Activated CD4-positive, alpha-beta T cell treated with anti-CD3 and anti-CD28 coated beads for 1 hour (primary cell): Measurements from ENCODE around the gene TUBGCP6.

ENCODE experiments used
- DNase-seq: peaks from one replicate; pipeline ENCODE4 v3.0.0-alpha.2; 2020

Gene TUBGCP6

DNA sequence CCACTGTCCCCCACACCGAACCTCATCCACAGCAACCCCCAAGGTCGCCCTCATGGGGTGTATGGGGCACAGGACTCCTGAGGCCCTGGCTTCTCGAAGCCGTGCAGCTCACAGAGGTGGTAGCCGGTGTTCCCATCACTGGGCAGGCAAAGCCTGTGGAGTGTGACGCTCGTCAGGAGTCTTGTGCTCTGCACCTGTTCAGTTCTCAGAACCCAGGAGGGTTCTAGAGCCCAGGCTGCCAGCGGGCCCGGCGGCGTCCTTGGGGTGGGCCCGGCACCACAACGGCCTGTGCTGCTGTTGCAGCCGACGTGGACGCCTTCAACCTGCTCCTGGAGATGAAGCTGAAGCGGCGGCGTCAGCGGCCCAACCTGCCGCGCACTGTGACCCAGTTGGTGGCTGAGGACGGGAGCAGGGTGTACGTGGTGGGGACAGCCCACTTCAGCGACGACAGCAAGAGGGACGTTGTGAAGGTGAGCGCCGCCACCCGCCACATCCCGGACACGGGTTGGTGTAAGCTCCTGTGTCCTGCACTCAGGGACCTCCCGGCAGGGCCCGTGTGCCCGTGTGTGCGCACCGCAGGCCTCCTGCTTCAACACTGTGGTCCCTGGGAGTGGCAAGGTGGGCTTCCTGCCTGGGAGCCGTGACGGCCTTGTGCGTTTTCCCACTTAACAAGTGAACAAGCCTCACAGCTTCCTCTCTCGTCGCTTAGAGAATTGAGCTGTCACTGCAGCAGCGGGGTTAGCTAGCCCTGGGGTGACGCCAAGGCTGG lies 50.6 kb downstream of the TUBGCP6 start:
- no peak for DNase-seq

DNA sequence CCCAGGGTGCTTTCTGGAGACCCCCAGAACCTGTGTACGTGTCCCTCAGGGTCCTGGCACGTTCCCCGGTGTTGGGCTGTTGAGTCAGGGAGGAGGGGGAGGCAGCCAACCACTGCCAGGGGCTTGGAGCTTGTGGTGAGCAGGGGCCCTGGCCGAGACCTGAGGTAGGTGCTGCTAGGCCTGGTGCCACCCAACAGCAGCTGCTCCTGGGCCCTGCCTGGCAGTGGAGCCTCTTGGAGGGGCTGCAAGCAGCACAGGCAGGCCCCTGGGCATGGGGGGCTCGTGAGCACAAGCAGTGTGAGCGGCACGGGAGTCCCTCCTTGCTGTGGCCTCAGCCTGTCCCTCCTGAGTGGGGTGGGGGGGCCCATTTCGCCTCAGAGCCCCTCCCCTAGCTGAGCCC lies 51.2 kb downstream of the TUBGCP6 start:
- DNase-seq = no peak

DNA sequence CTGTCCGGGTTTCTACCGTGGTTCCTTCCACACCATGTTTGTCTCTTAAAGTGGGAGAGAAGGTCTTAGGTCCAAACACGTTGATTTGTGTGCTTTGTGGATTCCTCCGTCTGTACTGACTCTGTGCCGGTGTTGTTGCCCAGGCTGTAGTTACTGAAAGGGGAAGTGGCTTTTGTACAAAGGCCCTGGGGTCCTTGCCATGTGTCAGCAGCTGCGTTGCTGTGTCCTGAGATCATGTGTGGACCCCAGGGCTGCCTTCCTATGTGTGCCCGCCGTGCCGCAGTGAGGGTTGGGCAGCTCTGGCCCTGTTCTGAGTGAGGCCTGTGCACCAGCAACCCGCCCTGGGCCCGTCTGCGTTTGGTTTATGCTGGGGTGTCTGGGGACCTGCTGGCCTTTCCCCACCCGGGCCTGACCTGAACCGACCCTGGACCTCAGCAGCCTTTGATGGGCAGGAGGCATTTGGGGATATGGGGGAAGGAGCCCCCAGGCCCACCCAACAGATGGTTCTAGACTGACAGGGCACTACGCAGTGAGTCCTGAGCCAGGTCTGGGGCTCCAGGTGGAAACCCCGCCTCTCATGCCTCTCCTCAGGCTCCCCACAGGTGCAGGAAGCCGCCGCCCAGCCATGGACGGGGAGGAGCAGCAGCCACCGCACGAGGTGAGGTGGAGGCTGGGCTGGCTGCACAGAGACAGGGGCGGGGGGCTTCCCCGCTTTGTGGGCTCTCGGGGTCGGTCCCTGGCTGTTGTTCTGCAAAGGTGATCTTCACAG lies 52.2 kb downstream of the TUBGCP6 start:
- DNase-seq = peak; percentile 31

DNA sequence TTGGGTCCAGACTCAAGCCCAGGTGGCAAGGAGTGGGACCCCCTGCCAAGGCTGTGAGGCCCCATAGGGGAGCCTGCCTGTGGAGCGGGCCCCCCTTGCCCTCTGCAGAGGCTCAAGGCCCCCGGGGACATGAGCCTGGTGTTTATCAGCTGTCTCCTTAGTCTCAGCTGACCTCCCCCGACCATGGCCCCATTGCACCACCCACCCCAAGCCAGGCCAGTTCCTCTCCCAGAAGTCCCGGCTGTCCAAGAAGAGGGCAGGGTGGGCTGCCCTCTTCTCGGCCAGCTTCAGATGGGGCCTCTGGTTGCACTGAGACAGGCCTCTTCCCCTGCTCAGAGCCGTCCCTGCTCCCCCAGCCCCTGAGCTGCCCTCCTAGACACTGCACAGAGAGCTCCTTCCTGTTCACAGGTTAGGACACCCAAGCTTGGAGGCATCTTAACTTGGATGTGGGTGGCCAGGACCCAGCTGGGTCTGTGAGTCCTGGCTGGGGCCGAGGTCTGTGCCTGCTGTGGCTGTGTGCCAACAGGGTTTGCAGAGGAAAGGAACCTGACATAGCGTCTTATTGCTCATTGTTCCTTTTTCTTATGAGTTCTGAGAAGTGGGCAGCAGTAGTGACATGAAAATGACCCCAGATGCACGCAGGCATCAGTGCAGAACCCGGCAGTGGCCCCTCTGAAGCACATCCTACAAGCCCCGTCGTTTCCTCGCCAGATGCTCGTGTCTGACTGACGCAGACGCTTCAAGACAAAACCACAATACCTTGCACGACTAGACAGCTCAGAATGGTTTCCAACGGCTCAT lies 53.7 kb downstream of the TUBGCP6 start:
- peak; percentile 62 for DNase-seq

DNA sequence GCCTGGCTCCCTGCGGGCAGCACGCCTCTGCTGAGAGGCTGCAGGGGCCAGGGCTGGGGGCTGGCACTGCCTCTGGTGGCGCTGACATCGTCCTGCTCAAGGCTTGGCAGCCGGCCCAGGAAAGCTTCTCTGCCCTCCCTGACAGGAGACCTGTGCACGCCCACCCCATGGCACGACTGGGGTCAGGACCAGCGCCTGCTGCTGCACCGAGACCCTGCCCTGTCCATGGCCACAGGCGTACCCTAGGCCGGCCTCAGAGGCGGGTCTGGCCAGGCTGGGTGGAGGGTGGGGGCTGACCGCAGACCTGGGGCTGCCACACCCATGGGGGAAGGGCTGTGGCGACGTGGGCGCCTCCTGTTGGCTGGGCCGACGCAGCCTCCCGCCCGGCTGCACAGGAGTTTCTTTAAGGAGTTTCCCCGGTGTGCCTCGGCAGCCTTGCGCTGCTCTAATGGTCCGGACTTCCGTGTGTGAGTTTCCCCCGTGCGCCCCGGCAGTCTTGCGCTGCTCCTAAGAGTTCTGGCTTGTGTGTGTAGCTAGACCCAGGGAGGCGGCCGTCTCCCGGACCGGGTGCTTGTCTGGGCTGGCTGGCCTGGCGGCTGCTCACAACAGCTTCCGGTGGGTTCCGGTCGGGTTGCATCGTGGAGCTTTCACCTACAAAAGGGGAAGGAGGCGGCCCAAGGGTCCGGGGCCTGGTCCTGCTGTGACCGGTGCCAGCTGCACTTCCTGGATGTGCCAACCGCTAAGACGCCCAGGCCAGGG lies 54.5 kb downstream of the TUBGCP6 start:
- peak; percentile 68 for DNase-seq

DNA sequence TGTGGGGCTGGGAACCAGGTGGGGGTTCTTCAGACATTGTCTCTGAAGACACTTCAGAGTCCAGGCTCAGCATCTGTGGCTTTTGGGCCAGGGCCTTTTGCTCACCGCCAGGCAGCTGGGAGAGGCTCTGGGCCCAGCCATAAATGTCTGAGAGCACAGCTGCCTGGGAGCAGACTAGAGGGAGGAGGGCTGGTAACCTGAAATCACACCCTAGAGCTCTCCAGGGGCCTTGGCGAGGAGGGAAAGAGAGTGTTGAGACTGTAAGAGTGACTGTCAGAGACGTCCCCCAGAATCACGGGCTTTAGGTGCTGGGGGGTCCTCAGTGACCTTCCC lies 55.0 kb downstream of the TUBGCP6 start:
- no peak for DNase-seq

DNA sequence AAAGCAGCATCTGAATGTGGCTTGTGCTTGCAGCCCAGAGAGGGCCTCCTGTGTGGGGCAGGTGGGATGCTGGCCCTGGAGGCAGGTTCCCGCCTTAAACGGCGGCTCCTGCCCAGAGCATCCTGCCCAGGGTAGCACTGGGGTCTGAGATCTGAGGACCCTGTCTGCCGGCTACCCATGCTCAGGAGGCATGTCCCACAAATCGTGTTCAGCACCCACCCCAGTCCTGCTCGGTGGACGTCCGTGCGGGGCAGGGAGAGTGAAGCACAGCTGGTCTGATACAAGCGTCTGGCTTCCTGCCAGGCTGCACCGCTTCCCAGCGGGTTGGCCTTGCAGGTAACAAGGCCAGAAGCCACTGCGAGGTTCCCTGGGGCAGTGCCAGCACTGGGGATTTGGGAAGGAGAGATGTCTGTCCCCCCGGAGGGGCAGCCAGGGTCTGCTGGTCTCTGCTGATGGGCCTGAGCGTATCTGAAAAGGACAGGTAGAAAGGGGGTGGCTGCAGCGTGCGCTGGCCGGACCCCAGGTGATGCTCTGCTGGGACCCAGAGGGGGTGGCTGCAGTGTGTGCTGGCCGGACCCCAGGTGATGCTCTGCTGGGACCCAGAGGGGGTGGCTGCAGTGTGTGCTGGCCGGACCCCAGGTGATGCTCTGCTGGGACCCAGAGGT lies 55.5 kb downstream of the TUBGCP6 start:
- no peak for DNase-seq

DNA sequence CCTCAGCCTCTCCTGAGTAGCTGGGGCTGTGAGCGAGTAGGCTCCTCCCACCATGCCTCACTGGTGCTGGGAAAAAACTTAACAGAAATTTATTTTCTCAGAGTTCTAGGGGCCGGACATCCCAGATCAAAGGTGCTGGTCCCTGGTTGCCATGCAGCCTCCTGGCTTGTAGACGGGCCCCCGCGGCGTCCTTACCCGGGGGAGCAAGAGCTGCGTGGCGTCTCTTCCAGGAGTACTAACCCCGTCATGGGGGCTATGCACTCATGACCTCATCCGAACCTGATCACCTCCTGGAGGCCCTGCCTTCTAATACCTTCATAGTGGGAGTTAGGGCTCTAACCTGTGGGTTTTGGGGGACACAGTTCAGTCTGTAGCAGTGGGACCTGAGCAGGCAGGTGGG lies 56.5 kb downstream of the TUBGCP6 start:
- no peak for DNase-seq

DNA sequence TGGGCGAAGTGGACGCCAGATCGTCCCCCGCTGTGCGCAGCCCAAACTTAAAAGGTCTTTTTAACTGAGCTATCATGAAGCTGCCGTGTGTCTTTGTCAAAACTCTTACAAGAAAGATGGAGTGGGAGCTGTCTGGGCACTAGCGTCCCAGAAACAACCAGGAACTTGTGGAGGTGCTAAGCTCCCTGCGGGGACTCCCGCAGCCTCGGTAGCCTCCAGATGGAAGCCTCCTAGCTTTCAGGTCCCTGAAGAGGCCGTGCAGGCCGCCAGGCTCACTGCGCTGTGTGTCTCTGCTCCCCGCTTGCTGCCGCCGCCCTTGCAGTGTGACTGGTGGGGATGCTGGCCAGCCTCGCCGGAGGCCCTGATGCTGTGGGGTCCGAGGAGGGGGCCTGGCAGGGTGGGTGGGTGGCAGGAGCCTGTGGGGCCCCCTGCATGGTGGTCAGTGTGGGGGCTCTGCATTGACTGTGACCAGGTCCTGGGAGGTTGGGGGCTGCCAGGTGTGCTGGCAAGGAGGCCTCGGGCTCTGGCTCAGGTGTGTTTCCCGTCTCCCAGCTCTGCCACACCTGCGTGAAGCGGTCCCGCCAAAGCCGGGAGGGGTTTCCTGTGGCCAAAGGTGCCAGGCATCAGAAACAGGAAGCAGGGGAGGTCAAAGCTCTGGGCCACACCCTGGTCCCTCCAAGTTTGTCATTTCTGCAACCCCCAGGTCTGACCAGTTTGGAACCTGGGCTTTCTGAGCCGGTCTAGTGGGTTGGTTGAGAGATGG lies 57.9 kb downstream of the TUBGCP6 start:
- no peak for DNase-seq

DNA sequence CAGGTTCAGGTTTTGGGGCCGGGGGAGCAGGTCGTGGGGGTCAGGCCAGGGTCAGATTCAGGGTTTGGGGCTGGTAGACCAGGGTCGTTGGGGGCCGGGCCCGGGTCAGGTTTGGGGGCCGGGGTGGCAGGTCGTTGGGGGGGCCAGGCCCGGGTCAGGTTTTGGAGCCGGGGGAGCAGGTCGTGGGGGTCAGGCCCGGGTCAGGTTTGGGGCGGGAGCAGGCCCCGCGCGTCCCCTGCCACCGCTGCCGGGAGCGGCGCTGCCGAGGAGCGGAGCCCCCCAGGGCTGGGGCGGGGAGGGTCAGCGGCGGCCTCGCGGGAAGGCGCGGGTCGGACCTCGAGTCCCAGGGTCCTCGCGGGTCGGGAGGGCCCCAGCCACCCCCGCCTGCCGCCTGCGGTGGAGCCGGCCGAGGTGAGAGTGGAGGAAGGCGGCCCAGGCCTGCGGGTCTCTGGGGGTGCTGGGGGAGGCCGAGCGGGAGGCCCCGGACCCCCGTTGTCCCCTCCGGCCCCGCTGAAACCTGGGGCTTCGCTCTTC lies 58.6 kb downstream of the TUBGCP6 start:
- no peak for DNase-seq

DNA sequence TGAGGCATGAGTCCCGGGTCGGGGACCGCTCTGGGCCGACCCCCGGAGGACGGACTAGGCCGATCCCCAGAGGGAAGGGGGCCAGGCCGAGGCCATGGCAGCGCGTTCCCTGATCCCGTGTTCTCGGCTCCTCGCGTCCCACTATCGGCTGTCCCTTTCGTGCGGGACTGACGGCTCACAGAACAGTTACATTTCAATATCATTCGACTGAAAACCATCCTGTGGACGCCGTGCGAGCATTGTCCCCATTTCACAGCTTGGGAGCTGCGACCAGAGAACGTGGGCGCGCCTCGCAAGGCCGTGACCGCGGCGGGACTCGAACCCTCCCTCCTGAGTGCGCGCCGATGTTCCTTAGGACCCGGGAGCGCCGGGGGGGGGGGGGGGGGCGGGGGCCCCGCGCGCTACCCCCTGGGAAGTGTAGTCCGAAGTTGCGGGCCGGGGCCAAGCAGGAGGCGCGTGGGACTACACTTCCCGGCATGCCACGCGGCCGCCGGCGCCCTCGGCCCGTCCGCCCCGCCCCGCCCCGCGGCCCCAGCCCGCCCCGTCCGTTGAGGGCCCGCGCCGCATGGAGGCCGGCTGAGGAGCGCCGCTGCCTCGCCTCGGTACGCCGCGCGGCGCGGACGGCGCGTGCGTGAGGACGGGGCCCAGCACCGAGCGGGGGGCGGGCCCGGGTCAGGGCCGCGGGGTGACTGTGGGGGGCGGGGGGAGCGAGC lies 59.3 kb downstream of the TUBGCP6 start, which contains the start of gene TRABD:
TRABD (plus strand) TSS at position 539 of the 713 bp plus-strand sequence. CDS start 7,148 bp downstream, outside the sequence.
- DNase-seq = peak; percentile 81

DNA sequence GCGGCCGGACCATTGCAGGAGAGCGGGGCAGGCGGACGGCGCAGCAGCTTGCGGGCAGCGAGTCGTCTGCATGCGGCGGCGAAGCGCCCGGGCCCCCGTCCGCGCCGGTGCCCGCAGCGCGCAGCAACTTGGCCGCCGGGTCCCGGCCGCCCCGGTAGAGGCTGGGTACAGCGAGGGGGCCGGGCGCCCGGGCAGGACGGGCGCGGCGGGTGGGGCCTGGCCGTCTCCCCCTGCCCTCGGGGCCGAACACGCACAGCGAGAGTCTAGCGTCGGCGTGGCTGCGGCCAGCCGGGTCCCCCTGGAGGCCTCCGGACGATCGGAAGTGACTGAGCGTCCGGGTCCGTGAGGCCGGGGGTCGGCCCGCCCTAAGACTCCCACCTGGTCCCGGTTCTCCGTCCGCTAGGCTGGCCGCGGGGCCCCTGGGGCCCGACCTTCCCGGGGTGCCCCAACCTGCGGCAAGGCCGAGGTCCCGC lies 59.9 kb downstream of the TUBGCP6 start:
- no peak for DNase-seq

DNA sequence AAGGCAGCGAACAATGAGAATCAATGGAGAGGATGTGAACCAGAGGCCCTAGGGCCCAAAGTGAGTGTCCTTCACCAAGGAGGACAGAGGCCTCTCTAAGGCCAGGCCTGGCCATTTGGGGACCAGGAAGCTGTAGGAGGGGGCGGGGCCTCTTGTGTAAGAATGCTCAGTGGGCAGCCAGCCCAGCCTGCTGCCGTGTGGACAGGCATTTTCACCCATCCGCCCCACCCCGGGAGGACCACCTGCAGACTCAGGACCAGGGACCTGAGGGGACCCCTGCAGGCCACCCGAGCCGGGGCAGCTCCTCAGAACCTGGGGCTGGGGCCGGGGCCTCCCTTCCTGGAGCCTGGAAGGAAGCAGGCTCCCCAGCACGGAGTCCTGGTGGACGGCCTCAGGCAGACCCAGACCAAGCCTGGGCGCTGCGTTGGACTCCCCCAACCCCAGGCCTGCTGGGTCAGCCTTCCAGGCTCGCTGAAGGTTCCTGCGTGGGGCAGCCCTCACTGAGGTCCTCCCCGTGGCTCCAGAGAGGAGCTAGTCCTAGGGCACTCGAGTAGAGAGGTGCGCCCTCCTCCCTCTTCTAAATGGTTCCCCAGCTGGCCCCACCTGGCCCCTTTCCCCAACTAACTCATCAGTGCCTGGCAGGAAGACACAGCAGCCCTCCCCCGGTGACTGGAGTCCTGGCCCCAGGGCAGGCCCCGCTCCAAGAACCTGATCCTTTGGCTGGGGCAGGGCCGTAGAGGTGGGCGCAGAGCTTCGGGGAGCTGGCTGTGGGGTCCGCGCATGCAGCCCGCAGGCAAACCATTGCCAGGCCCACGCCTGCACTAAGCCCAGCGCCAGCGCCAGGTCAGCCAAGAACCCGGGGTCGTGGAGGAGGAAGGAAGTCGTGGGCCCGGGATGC lies 60.6 kb downstream of the TUBGCP6 start:
- no peak for DNase-seq

DNA sequence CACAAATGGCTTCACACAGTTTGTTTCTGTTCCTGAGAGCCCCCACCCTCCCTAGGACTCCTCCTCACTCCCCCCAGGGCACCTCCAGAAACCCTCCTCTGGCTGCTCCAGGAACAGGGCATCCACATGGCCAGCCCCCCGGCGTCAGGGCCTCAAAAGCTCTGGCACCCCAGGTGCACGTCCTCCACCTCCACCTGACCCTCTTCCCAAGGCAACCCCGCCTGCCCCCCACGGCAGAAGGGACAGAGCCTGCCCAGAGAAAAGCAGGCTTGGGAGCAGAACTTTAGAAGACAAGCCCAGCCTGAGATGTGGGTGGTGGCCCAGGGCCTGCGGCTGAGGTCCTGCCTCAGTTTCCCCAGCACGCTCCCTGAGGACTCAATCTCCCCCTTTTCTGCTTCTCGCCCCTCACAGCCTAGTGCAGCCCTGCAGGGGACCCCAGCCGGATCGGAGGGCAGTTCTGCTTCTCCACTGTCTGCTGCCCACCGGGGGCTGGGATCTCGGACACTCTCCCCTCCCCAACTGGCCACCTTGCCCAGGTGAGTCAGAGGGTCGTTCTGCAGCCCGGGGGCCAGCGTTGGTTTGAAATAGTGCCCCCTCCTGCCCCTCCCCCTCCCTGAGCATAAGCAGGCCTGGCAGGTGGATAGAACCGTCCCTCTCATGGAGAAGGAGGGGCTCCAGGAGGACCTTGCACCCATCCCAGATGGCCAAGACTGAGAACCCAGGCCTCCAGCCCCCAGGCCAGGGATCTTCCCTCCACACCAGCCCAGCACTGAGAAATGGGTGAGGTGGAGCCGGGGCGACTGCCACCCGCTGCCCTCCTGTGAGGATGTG lies 61.5 kb downstream of the TUBGCP6 start:
- DNase-seq = no peak

DNA sequence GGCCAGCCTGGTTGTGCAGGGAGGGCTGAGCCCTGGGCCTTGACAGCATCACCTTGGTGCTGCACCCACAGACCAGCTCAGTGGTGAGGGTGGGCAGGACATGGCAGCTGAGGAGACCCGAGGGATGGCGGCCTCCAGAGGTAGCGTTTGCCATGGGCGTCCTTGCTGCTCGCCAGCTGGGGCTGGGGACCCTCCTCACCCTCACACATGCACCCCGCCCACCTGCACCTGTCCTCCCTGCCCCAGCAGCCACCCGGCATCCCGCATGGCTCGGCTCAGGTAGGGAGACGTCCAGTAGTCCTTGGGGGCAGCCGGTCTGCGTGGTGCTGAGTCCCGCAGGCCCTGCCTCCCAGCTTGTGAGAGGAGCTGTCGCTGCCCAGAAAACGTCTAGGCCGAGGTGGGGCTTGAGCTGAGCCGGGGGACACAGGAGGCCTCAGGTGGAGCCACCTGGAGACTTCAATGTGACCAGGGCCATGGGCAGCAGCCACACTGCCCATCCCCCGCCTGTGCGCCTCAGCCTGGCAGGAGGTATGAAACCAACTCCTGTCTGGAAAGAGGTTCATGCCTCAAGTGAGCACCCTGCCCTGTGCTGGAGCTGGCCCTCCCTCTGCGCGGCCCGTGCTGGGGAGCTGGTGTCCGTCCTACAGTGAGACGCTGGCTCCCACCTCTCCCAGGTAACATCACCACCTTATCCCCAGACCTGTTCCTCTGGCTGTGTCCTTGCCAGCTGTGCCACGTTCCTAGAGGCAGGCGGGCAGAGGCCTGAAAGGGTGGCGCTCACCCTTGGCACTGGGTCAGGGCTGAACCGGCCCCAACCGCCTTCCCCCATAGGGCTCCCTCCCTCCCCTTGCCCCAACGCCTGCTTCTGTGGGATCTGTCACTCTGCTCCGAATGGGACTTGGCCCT lies 62.4 kb downstream of the TUBGCP6 start:
- DNase-seq = no peak

DNA sequence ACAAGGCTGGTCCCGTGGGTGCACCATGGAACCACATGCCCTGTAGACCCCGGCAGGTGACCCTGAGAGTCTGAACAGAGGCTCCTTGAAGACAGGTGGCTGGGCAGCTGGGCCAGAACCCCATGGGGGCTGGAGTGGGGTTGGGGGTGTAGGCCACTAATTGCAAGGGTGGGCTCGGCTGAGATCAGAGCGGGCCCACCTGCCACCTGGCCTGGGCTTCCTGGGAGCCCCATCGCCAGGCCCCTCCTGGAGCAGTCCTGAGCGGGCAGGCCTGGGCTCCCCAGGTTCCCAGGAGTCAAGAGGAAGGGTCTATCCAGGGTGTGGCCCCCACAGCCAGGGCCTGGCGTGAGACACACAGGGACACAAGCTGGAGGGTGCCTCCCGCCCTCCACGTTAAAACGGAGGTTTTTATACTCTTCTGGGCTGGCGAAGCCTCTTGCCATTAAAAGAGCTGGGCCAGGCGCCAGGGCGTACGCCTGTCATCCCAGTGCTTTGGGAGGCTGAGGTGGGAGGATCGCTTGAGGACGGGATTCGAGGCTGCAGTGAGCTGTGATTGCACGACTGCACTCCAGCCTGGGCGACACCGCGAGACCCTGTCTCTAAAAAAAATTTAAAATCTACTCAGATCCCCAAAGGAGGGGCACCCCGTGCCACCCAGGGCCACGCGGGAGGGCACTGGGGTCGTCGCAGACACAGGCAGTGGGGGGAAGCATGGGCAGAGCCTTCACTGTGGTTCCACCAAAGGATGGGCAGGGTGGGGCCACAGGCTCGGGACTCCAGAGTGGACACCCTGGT lies 63.9 kb downstream of the TUBGCP6 start:
- no peak for DNase-seq
